WTC11 (cell line): ENCODE data around the gene CTNNA3.

Source experiments
- CREM ChIP-seq: sonication (generic); formaldehyde crosslinking; IDR thresholded peaks from 2 replicates; pipeline ENCODE4 v1.8.1; 2022; ENCODE audit warnings: mild to moderate bottlenecking, missing genetic modification reagents, moderate library complexity
- ESRRA ChIP-seq: sonication (generic); formaldehyde crosslinking; IDR thresholded peaks from 2 replicates; pipeline ENCODE4 v1.8.1; 2022; ENCODE audit warnings: mild to moderate bottlenecking, missing genetic modification reagents, borderline replicate concordance
- ETV6 ChIP-seq: sonication (generic); formaldehyde crosslinking; IDR thresholded peaks from 2 replicates; pipeline ENCODE4 v1.8.1; 2022; ENCODE audit warnings: mild to moderate bottlenecking, missing genetic modification reagents
- NR2C2 ChIP-seq: sonication (generic); formaldehyde crosslinking; IDR thresholded peaks from 2 replicates; pipeline ENCODE4 v1.8.0; 2022; ENCODE audit warnings: mild to moderate bottlenecking, missing genetic modification reagents
- NR3C1 ChIP-seq: sonication (generic); formaldehyde crosslinking; conservative IDR thresholded peaks from 2 replicates; pipeline ENCODE4 v1.8.1; 2023; ENCODE audit warnings: low read depth, mild to moderate bottlenecking, missing genetic modification reagents
- SP1 ChIP-seq: sonication (generic); formaldehyde crosslinking; conservative IDR thresholded peaks from 2 replicates; pipeline ENCODE4 v1.8.1; 2022; ENCODE audit warnings: missing genetic modification reagents
- TEAD1 ChIP-seq: sonication (generic); formaldehyde crosslinking; IDR thresholded peaks from 2 replicates; pipeline ENCODE4 v1.8.0; 2022; ENCODE audit warnings: mild to moderate bottlenecking, missing genetic modification reagents
- TF ChIP-seq, protein P1 (sequence below): sonication (generic); formaldehyde crosslinking; IDR thresholded peaks from 2 replicates; pipeline ENCODE4 v1.8.1; 2023; ENCODE audit warnings: mild to moderate bottlenecking, missing genetic modification reagents, borderline replicate concordance
- TF ChIP-seq, protein P2 (sequence below): fragments of 200-600 bp; IDR thresholded peaks from 2 replicates; pipeline ENCODE4 v1.8.0; 2022; ENCODE audit warnings: antibody characterized with exemption
- TF ChIP-seq, protein P3 (sequence below): sonication (generic); formaldehyde crosslinking; IDR thresholded peaks from 2 replicates; pipeline ENCODE4 v1.8.1; 2023; ENCODE audit warnings: mild to moderate bottlenecking, missing genetic modification reagents
- TF ChIP-seq, protein P4 (sequence below): sonication (generic); formaldehyde crosslinking; IDR thresholded peaks from 2 replicates; pipeline ENCODE4 v1.8.0; 2023; ENCODE audit warnings: mild to moderate bottlenecking, missing genetic modification reagents

DNA sequence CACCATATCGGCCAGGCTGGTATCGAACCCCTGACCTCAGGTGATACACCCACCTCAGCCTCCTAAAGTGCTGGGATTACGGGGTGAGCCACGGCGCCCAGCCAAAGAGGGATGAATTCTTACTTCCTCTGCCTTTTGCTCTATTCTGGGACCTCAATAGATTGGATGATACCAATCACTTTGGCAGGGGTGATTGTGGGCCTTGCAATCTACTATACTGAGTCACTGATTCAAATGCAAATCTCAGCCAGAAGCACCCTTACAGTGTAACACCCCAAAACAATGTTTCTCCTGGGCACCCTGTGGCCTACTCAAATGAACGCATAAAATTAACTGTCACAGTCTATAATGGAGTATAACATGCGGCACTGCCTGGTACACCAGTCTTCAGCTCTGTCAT lies 1366.8 kb downstream of the CTNNA3 start:
- TF ChIP-seq, protein P1, sequence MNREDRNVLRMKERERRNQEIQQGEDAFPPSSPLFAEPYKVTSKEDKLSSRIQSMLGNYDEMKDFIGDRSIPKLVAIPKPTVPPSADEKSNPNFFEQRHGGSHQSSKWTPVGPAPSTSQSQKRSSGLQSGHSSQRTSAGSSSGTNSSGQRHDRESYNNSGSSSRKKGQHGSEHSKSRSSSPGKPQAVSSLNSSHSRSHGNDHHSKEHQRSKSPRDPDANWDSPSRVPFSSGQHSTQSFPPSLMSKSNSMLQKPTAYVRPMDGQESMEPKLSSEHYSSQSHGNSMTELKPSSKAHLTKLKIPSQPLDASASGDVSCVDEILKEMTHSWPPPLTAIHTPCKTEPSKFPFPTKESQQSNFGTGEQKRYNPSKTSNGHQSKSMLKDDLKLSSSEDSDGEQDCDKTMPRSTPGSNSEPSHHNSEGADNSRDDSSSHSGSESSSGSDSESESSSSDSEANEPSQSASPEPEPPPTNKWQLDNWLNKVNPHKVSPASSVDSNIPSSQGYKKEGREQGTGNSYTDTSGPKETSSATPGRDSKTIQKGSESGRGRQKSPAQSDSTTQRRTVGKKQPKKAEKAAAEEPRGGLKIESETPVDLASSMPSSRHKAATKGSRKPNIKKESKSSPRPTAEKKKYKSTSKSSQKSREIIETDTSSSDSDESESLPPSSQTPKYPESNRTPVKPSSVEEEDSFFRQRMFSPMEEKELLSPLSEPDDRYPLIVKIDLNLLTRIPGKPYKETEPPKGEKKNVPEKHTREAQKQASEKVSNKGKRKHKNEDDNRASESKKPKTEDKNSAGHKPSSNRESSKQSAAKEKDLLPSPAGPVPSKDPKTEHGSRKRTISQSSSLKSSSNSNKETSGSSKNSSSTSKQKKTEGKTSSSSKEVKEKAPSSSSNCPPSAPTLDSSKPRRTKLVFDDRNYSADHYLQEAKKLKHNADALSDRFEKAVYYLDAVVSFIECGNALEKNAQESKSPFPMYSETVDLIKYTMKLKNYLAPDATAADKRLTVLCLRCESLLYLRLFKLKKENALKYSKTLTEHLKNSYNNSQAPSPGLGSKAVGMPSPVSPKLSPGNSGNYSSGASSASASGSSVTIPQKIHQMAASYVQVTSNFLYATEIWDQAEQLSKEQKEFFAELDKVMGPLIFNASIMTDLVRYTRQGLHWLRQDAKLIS (CRISPR knock-in tag) = no peak
- TF ChIP-seq SP1 (CRISPR knock-in tag) = no peak
- TF ChIP-seq NR3C1 (CRISPR knock-in tag) = no peak
- TF ChIP-seq, protein P2, sequence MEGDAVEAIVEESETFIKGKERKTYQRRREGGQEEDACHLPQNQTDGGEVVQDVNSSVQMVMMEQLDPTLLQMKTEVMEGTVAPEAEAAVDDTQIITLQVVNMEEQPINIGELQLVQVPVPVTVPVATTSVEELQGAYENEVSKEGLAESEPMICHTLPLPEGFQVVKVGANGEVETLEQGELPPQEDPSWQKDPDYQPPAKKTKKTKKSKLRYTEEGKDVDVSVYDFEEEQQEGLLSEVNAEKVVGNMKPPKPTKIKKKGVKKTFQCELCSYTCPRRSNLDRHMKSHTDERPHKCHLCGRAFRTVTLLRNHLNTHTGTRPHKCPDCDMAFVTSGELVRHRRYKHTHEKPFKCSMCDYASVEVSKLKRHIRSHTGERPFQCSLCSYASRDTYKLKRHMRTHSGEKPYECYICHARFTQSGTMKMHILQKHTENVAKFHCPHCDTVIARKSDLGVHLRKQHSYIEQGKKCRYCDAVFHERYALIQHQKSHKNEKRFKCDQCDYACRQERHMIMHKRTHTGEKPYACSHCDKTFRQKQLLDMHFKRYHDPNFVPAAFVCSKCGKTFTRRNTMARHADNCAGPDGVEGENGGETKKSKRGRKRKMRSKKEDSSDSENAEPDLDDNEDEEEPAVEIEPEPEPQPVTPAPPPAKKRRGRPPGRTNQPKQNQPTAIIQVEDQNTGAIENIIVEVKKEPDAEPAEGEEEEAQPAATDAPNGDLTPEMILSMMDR = no peak
- TF ChIP-seq, protein P3, sequence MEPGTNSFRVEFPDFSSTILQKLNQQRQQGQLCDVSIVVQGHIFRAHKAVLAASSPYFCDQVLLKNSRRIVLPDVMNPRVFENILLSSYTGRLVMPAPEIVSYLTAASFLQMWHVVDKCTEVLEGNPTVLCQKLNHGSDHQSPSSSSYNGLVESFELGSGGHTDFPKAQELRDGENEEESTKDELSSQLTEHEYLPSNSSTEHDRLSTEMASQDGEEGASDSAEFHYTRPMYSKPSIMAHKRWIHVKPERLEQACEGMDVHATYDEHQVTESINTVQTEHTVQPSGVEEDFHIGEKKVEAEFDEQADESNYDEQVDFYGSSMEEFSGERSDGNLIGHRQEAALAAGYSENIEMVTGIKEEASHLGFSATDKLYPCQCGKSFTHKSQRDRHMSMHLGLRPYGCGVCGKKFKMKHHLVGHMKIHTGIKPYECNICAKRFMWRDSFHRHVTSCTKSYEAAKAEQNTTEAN (CRISPR knock-in tag) = no peak
- no peak for TF ChIP-seq NR2C2 (CRISPR knock-in tag)
- no peak for TF ChIP-seq TEAD1
- TF ChIP-seq, protein P4, sequence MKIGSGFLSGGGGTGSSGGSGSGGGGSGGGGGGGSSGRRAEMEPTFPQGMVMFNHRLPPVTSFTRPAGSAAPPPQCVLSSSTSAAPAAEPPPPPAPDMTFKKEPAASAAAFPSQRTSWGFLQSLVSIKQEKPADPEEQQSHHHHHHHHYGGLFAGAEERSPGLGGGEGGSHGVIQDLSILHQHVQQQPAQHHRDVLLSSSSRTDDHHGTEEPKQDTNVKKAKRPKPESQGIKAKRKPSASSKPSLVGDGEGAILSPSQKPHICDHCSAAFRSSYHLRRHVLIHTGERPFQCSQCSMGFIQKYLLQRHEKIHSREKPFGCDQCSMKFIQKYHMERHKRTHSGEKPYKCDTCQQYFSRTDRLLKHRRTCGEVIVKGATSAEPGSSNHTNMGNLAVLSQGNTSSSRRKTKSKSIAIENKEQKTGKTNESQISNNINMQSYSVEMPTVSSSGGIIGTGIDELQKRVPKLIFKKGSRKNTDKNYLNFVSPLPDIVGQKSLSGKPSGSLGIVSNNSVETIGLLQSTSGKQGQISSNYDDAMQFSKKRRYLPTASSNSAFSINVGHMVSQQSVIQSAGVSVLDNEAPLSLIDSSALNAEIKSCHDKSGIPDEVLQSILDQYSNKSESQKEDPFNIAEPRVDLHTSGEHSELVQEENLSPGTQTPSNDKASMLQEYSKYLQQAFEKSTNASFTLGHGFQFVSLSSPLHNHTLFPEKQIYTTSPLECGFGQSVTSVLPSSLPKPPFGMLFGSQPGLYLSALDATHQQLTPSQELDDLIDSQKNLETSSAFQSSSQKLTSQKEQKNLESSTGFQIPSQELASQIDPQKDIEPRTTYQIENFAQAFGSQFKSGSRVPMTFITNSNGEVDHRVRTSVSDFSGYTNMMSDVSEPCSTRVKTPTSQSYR (CRISPR knock-in tag) = no peak
- no peak for TF ChIP-seq CREM
- TF ChIP-seq ETV6 = no peak
- TF ChIP-seq ESRRA (CRISPR knock-in tag) = no peak
